GM20000 (cell line): ENCODE results near the gene VAPB.
"Not testable (repeated sequence)": the region's sequence is repeated elsewhere in the genome, so short reads cannot be mapped to it uniquely, and the experiment has no call there.

ENCODE experiments used
- DNase-seq: peaks from one replicate; pipeline ENCODE4 v3.0.0; 2012; ENCODE audit warnings: low spot score
- TF ChIP-seq, protein P1 (sequence below): IDR thresholded peaks from 2 replicates; pipeline ENCODE4 v1.5.1; 2012; ENCODE audit warnings: mild to moderate bottlenecking, control low read depth; ENCODE audit errors: extremely low read depth, missing control alignments

VAPB gene

GRCh38 chr20:58418949-58419748 lies 30.1 kb downstream of the VAPB start:
- TF ChIP-seq, protein P1, sequence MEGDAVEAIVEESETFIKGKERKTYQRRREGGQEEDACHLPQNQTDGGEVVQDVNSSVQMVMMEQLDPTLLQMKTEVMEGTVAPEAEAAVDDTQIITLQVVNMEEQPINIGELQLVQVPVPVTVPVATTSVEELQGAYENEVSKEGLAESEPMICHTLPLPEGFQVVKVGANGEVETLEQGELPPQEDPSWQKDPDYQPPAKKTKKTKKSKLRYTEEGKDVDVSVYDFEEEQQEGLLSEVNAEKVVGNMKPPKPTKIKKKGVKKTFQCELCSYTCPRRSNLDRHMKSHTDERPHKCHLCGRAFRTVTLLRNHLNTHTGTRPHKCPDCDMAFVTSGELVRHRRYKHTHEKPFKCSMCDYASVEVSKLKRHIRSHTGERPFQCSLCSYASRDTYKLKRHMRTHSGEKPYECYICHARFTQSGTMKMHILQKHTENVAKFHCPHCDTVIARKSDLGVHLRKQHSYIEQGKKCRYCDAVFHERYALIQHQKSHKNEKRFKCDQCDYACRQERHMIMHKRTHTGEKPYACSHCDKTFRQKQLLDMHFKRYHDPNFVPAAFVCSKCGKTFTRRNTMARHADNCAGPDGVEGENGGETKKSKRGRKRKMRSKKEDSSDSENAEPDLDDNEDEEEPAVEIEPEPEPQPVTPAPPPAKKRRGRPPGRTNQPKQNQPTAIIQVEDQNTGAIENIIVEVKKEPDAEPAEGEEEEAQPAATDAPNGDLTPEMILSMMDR, result no peak
- no peak for DNase-seq

DNA sequence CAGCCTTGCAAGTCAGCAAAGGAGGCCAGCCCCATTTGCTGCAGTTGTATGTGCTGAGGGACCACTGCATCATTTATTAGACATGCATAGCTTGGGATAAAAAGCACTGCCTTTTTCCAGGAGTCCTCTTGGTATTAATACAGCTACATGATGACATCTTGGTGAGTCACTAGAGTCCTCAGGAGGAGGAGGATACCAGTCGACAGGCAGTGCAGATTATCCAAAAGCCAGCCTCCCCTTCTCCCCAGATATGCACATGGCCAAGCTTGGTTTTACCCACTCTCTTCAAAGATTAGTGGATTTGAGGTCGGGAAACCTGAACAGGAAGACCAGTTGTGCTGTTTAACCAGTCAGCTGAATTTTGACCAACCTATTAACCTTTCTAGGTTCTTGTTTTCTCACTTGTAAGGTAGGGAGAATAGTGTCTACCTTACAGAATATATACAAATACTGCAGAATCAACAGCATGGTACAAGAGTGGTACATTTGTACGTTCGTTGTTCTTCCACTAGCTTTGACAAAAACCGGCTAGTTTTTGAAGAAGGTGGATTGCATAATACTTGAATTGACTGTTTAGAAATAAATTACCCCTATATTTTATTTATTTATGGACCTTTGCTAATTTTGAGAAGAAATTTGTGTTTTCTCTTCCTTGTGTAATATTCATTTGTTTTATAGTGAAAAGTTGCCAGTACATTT lies 31.9 kb downstream of the VAPB start:
- DNase-seq, result no peak
- TF ChIP-seq, protein P1, result no peak

DNA sequence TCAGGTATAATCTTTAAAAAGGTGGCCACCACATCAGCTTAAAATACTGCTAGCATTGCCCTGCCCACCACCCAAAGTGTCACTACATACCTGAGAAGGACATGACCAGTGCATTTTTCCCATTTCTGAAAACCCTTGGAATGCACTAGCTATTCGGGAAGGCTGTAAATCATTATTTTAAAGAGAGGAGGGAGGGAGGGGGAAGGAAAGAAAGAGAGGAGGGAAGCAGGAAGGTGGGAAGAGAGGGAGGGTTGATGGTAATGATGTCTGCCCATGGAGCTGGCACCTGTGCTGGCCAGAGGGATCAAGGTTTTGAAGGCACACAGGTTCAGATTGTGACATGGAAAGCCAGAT lies 32.4 kb downstream of the VAPB start:
- TF ChIP-seq, protein P1, result no peak
- no peak for DNase-seq

DNA sequence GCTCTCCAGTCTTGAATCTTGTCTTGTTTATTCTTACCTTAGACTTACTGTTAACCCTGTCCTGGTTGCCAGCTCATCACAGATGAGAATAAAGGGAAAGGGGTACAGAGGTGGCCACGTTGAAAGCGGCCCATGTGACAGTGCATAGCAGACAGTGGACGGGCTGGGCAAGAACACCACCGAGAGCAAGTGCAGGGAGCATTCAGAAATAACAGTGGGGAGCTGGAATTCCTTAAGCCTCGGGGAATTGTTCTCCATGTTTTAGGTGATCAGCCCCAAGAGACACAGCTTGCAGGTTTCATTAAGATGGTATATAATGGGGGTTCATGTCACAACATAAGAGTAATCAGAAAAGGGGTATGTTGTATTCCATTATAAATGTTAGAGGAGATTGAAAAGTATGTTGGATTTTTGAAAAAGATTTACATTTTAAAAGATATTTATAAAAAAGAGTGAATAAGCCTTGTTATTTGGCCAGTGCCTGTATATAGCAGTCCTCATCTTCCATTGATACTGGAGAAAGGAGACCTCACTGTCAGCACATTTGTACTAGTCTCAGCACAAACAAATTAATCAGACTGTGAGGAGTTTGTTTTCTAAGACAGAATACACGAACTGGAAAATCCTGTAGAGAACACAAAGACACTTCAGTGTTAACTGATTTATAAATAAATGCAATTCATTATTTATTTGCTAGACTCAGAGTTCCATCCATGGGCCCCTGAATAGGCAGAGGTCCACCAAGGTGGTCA lies 35.4 kb downstream of the VAPB start:
- no peak for DNase-seq
- TF ChIP-seq, protein P1, result no peak

DNA sequence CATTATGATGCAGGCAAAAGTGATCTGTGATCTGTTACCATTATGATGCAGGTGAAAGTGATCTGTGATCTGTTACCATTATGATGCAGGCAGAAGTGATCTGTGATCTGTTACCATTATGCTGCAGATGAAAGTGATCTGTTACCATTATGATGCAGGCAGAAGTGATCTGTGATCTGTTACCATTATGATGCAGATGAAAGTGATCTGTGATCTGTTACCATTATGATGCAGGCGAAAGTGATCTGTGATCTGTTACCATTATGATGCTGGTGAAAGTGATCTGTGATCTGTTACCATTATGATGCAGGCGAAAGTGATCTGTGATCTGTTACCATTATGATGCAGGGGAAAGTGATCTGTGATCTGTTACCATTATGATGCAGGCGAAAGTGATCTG lies 38.5 kb downstream of the VAPB start:
- DNase-seq, result not testable (repeated sequence)

- DNase-seq, result no peak
- TF ChIP-seq, protein P1, result no peak
These were observed 39.3 kb downstream of the VAPB start for GRCh38 chr20:58428364-58428763.

DNA sequence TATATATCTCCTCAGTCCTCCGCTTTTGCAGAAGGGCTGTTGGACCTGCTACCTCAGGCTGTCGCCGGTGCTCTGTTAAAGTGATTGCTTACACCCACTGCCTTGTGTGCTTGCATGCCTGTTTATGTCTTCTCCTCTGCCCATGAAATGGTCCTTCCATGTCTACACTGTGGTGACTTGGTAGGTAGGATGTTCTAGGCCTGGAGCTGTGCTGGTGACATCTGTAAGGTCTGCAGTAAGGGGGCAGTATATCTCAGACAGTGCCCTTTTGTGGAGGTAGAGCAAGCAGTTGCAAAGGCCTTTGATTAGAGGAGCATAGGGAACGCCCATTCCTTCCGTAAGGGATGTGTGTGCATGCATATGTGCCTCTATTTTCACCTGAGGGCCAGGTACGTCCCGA lies 40.3 kb downstream of the VAPB start:
- DNase-seq, result no peak
- TF ChIP-seq, protein P1, result no peak
